ENCODE measurements around the gene UFL1.

DNA sequence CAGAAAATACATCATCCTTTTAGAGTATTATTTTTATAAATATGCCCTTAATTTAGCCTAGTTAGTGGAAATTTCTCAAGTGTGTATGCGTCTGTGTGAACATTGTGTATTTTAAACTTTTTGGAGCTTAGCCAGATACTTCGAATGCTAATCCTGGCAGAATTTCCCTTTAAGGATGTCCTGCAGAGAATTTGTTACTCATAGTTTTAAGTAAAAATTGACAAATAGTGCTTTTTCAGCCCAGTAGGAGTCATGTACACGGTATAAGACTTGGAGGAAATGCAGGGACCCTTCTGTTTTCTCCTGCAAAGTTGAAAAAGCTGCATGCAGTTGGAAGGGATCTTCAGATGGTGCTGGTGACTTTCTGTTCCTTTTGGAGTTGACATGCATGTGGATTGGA is 41.3 kb downstream of the UFL1 start, which contains the start of gene FHL5:
- TF ChIP-seq, protein P1, sequence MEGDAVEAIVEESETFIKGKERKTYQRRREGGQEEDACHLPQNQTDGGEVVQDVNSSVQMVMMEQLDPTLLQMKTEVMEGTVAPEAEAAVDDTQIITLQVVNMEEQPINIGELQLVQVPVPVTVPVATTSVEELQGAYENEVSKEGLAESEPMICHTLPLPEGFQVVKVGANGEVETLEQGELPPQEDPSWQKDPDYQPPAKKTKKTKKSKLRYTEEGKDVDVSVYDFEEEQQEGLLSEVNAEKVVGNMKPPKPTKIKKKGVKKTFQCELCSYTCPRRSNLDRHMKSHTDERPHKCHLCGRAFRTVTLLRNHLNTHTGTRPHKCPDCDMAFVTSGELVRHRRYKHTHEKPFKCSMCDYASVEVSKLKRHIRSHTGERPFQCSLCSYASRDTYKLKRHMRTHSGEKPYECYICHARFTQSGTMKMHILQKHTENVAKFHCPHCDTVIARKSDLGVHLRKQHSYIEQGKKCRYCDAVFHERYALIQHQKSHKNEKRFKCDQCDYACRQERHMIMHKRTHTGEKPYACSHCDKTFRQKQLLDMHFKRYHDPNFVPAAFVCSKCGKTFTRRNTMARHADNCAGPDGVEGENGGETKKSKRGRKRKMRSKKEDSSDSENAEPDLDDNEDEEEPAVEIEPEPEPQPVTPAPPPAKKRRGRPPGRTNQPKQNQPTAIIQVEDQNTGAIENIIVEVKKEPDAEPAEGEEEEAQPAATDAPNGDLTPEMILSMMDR (IDR thresholded peaks at IDR 0.05), result no peak
- TF ChIP-seq POLR2AphosphoS5 (IDR thresholded peaks at IDR 0.05; ENCODE audit: low read depth, low read length) (no peak), SIN3A (IDR thresholded peaks at IDR 0.05; ENCODE audit: borderline replicate concordance, insufficient read depth, low read depth, low read length) (no peak)
- TF ChIP-seq, protein P2, sequence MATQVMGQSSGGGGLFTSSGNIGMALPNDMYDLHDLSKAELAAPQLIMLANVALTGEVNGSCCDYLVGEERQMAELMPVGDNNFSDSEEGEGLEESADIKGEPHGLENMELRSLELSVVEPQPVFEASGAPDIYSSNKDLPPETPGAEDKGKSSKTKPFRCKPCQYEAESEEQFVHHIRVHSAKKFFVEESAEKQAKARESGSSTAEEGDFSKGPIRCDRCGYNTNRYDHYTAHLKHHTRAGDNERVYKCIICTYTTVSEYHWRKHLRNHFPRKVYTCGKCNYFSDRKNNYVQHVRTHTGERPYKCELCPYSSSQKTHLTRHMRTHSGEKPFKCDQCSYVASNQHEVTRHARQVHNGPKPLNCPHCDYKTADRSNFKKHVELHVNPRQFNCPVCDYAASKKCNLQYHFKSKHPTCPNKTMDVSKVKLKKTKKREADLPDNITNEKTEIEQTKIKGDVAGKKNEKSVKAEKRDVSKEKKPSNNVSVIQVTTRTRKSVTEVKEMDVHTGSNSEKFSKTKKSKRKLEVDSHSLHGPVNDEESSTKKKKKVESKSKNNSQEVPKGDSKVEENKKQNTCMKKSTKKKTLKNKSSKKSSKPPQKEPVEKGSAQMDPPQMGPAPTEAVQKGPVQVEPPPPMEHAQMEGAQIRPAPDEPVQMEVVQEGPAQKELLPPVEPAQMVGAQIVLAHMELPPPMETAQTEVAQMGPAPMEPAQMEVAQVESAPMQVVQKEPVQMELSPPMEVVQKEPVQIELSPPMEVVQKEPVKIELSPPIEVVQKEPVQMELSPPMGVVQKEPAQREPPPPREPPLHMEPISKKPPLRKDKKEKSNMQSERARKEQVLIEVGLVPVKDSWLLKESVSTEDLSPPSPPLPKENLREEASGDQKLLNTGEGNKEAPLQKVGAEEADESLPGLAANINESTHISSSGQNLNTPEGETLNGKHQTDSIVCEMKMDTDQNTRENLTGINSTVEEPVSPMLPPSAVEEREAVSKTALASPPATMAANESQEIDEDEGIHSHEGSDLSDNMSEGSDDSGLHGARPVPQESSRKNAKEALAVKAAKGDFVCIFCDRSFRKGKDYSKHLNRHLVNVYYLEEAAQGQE (IDR thresholded peaks at IDR 0.05; ENCODE audit: insufficient read depth in 1 of 2, low read depth in 2 of 2, low read length in 1 of 2), result no peak
